Fibroblast of pulmonary artery (primary cell): ENCODE results near the gene KRT9.

ENCODE experiments used
- DNase-seq: peaks from one replicate; pipeline ENCODE4 v3.0.0-alpha.2; 2010; ENCODE audit warnings: low read depth
- H3K4me3 ChIP-seq: replicated peaks from 2 replicates; pipeline ENCODE4 v1.5.1; 2011; ENCODE audit warnings: low read depth, mild to moderate bottlenecking, control low read depth, low read length, moderate library complexity
- TF ChIP-seq, protein P1 (sequence below): IDR thresholded peaks from 2 replicates; pipeline ENCODE4 v1.5.1; 2011; ENCODE audit warnings: mild to moderate bottlenecking, control low read depth, low read length, inconsistent platforms; ENCODE audit errors: missing control alignments

KRT9 gene

DNA sequence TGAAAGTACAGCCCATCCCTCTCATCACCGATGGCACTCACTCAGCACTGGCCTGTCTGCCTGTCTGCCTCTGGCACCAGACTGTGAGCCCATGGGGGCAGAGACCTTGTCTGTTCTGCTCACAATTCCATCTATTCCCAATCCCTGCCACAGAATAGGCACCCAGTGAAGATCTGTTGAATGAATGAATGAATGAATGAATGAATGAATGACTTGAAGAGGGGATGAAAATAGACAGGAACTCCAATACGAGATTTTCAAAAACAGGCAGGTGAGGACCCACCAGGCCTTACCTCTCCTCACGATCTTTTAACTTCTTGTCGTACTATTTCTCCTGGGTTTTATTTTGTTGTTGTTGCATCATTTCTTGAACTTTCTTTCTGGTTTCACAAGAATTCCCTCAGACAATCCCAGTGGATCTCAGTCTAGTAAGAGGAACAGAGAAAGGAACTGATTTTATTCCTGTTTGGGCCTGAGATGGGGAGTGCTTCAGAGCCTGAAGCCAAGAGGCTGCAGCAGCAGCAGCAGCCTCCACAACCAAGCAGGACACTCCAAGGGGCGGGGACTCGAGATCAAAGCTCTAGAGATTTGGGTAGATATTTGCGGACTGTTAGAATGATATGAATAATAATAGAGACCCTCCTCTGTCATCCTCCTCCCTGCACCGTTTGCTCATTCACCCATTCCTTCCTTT is 17.7 kb downstream of the KRT9 start:
- H3K4me3 ChIP-seq: no peak overlapping the region
- DNase-seq: no peak
- TF ChIP-seq, protein P1, sequence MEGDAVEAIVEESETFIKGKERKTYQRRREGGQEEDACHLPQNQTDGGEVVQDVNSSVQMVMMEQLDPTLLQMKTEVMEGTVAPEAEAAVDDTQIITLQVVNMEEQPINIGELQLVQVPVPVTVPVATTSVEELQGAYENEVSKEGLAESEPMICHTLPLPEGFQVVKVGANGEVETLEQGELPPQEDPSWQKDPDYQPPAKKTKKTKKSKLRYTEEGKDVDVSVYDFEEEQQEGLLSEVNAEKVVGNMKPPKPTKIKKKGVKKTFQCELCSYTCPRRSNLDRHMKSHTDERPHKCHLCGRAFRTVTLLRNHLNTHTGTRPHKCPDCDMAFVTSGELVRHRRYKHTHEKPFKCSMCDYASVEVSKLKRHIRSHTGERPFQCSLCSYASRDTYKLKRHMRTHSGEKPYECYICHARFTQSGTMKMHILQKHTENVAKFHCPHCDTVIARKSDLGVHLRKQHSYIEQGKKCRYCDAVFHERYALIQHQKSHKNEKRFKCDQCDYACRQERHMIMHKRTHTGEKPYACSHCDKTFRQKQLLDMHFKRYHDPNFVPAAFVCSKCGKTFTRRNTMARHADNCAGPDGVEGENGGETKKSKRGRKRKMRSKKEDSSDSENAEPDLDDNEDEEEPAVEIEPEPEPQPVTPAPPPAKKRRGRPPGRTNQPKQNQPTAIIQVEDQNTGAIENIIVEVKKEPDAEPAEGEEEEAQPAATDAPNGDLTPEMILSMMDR: no peak

DNA sequence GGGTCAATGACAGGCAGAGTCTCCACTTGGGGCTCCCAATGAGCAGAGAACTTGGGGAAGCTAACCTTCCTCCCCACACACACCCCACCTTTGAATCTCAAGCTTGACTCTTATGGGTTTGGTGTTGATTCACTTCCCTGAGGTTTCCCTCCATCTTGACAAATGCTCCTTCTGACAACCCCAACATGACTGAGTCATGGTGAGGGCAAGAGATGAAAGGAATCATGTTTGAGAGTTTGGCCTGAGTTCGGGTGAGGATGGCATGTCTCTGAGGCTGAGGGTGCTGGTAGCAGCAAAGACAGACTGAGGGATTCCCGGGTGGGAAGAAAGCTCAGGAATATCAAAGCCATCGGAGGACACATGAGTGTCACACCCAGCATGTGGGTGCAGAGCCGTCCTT is 18.7 kb downstream of the KRT9 start:
- TF ChIP-seq, protein P1: no peak
- DNase-seq: no peak
- no peak overlapping the region for H3K4me3 ChIP-seq

DNA sequence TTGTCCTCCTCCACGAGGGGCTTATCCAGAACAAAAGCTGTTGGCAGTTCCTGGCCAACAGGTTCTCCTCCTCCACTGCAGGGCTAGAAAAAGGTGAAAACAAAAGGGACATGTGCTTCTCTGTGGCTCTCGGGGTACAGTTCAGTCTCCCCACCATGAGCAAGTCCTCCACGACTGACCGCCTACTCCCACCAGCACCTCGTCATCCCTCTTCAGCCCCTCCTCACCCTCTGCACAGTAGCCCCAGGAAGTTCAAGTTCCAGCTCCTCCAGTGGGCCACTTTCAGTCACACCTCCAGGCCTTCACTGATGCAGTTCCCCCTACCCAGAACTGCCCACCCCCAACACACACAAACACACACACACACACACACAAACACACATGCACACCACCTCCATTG is 19.4 kb downstream of the KRT9 start:
- no peak for DNase-seq
- H3K4me3 ChIP-seq: no peak overlapping the region
- TF ChIP-seq, protein P1: no peak

DNA sequence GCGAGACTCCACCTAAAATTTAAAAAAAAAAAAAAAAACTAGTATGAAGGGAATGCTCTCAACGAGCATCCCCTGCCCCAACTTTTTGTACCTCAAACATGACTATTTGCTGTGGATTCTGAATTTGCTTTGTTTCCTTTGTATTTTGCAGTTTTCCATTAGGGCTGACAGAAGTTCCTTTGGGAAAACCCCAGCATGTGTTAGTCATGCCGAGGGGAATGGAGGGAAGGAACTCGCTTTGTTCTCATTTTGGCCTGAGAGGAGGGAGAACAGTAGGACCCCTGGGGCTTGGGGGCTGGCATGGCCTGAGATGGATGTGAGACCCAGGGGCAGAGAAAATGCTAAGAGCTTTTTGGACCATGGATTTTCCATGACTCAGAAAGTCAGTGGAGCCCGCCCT is 20.5 kb downstream of the KRT9 start:
- DNase-seq: peak; percentile 49
- TF ChIP-seq, protein P1: no peak
- H3K4me3 ChIP-seq: no peak overlapping the region

DNA sequence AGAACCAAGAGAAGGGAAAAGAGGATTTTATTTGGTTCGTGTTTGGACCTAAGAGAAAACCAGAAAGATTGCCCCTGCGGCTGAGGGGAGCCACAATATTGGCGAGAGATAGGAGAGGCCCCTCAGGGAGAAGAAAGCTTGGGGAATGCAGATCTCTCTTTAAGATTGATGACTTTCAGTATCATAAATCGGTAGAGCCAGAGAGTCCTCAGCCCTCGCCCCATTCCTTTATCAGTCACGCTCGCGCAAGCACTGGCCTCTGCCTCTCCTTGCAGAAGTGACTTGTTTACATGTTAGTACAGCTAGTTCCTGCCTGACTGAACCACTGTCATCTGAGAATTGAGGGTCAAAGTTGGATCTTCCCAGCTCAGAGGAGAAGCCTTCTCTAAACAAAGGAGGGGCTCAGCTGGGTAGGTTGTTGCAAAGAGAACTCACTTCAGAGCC is 22.2 kb downstream of the KRT9 start:
- DNase-seq: no peak

DNA sequence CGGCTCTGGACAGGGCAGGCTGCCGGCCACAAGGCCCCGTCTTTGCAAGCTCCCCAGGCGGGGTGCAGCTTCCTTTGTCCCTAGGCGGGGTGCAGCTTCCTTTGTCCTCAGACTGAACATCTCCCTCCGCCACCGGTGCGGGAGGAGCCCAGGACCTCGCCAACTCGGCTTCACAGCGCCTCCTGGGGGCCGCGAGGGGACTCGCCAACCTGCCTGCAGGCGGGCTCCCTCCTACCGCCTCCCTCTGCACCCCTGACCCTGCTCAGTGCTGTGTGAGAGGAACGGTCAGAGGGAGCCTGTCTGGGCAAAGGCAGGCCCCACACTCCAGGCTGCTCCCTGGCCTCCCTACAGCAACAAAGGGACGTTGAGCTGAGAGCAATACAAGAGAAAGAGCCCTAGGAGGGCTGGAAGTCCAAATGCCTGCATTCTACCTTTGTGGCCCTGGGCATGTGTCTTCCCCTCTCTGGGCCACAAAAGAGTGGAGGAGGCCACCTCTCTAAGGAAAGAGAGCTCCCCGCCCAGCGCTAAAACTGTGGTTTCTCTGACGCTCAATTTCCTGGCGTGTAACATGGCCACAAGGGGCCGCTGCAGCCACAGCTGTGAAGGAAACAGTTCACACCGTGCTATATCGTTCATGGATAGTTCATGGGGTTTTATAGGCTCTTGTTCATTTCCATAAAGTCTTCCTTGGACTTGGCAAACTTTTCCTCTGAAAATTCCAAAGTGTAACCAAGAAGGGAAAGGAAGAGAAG is 22.8 kb downstream of the KRT9 start:
- TF ChIP-seq, protein P1: peak; percentile 83
- peak overlapping the region; percentile 10 for H3K4me3 ChIP-seq
- DNase-seq: peak; percentile 87

More for the DNA sequence above, 22.2 kb downstream of the KRT9 start:
- H3K4me3 ChIP-seq: no peak overlapping the region
- TF ChIP-seq, protein P1: no peak
